PFSK-1 (cell line): Measurements from ENCODE around the gene EPB41L4A.

Experiments used
- POLR2AphosphoS5 ChIP-seq: IDR thresholded peaks from 2 replicates; pipeline ENCODE4 v1.6.1; 2012; ENCODE audit warnings: low read depth, mild to moderate bottlenecking, control low read depth, low read length, moderate library complexity
- SIN3A ChIP-seq: IDR thresholded peaks from 2 replicates; pipeline ENCODE4 v1.6.1; 2012; ENCODE audit warnings: mild to moderate bottlenecking, low read length, moderate library complexity, borderline replicate concordance; ENCODE audit not compliant: insufficient read depth
- TF ChIP-seq, protein P1 (sequence below), 2 experiments: IDR thresholded peaks; 2 replicates each; pipeline versions ENCODE4 v1.6.1 to v1.8.0; 2011 to 2012; ENCODE audit warnings: low read depth in 2 of 2, low read length in 2 of 2, control low read depth in 1 of 2, inconsistent platforms in 1 of 2, mild to moderate bottlenecking in 1 of 2, moderate library complexity in 1 of 2; ENCODE audit not compliant: insufficient read depth in 1 of 2

DNA sequence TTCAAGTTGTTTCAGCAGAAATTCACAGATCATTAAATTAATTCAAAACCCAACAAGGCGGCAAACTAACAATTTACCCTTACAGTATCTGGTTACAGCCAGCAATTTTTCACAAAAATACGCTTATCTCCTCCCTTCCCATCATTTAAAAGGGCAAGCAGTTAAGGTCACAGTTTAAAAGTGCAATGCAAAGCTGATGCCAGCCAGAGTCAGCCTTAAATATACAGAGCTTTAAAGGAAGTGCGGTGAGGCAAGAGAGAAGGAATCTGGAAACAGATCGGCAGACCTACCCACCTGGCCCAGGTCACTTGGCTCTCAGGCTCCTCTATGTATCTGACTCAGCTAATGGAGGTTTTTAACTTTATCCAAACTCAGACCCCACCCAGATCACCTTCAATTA lies 31.0 kb downstream of the EPB41L4A start:
- TF ChIP-seq, protein P1, sequence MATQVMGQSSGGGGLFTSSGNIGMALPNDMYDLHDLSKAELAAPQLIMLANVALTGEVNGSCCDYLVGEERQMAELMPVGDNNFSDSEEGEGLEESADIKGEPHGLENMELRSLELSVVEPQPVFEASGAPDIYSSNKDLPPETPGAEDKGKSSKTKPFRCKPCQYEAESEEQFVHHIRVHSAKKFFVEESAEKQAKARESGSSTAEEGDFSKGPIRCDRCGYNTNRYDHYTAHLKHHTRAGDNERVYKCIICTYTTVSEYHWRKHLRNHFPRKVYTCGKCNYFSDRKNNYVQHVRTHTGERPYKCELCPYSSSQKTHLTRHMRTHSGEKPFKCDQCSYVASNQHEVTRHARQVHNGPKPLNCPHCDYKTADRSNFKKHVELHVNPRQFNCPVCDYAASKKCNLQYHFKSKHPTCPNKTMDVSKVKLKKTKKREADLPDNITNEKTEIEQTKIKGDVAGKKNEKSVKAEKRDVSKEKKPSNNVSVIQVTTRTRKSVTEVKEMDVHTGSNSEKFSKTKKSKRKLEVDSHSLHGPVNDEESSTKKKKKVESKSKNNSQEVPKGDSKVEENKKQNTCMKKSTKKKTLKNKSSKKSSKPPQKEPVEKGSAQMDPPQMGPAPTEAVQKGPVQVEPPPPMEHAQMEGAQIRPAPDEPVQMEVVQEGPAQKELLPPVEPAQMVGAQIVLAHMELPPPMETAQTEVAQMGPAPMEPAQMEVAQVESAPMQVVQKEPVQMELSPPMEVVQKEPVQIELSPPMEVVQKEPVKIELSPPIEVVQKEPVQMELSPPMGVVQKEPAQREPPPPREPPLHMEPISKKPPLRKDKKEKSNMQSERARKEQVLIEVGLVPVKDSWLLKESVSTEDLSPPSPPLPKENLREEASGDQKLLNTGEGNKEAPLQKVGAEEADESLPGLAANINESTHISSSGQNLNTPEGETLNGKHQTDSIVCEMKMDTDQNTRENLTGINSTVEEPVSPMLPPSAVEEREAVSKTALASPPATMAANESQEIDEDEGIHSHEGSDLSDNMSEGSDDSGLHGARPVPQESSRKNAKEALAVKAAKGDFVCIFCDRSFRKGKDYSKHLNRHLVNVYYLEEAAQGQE (IDR thresholded peaks at IDR 0.05; ENCODE audit: insufficient read depth in 1 of 2, low read depth in 2 of 2, low read length in 2 of 2): no peak
- TF ChIP-seq POLR2AphosphoS5 (no peak), SIN3A (no peak)
